SIG-M5 treated with dmso at 0.1 percent for 504 hours (cell line): ENCODE results near the gene KRT23.
A peak's percentile ranks its signal among the peaks of the same experiment; 100 is the strongest.
"Not testable (repeated sequence)": the region's sequence is repeated elsewhere in the genome, so short reads cannot be mapped to it uniquely, and the experiment has no call there.

Experiments used
- DNase-seq: peaks from one replicate; lab custom pipeline; 2025; ENCODE audit not compliant: unreplicated experiment; lab: John Stamatoyannopoulos, UW

The KRT23 gene

GRCh38 chr17:40951011-40951622 is 13.7 kb upstream of the KRT23 start:
- no peak for DNase-seq

- DNase-seq: no peak
Measured at GRCh38 chr17:40950176-40950575, 12.7 kb upstream of the KRT23 start.

GRCh38 chr17:40949418-40949817 is 12.0 kb upstream of the KRT23 start:
- DNase-seq: no peak

GRCh38 chr17:40947929-40948328 is 10.5 kb upstream of the KRT23 start:
- DNase-seq: no peak

GRCh38 chr17:40945414-40945813 is 8.0 kb upstream of the KRT23 start:
- DNase-seq: no peak

GRCh38 chr17:40944531-40944930 is 7.1 kb upstream of the KRT23 start:
- DNase-seq: no peak

- no peak for DNase-seq
Measured at GRCh38 chr17:40942553-40942952, 5.1 kb upstream of the KRT23 start.

GRCh38 chr17:40940266-40940665 is 2.8 kb upstream of the KRT23 start:
- no peak for DNase-seq

GRCh38 chr17:40938981-40939380 is 1.5 kb upstream of the KRT23 start:
- DNase-seq: no peak

GRCh38 chr17:40936976-40937375 is 470 bp downstream of the KRT23 start:
- no peak for DNase-seq

GRCh38 chr17:40936437-40936971 is 942 bp downstream of the KRT23 start:
- no peak for DNase-seq

GRCh38 chr17:40935624-40936023 is 1.8 kb downstream of the KRT23 start:
- no peak for DNase-seq

GRCh38 chr17:40932608-40933007 is 4.8 kb downstream of the KRT23 start:
- DNase-seq: no peak

- DNase-seq: no peak
Measured at GRCh38 chr17:40931311-40931710, 6.1 kb downstream of the KRT23 start.

- DNase-seq: no peak
Measured at GRCh38 chr17:40926341-40926740, 11.1 kb downstream of the KRT23 start.

- DNase-seq: peak; percentile 45
Measured at GRCh38 chr17:40922239-40922638, 15.2 kb downstream of the KRT23 start.

- DNase-seq: no peak
Measured at GRCh38 chr17:40921026-40921425, 16.4 kb downstream of the KRT23 start.

GRCh38 chr17:40917116-40917515 is 20.3 kb downstream of the KRT23 start:
- DNase-seq: not testable (repeated sequence)

GRCh38 chr17:40916366-40916765 is 21.1 kb downstream of the KRT23 start:
- no peak for DNase-seq

GRCh38 chr17:40915721-40916256 is 21.7 kb downstream of the KRT23 start:
- peak; percentile 54 for DNase-seq

- DNase-seq: peak; percentile 79
Measured at GRCh38 chr17:40915199-40915661, 22.2 kb downstream of the KRT23 start.

GRCh38 chr17:40914075-40914855 is 23.2 kb downstream of the KRT23 start:
- DNase-seq: no peak
